ENCODE measurements around the gene WBP1L. TPM values are rescaled to one million over a fixed set of nuclear protein-coding genes. Genes with fewer than 3 reads are reported as not detected.

WBP1L gene
- total RNA-seq, 4 donors from 2014 or later: 103 to 204 (median 145) TPM

DNA sequence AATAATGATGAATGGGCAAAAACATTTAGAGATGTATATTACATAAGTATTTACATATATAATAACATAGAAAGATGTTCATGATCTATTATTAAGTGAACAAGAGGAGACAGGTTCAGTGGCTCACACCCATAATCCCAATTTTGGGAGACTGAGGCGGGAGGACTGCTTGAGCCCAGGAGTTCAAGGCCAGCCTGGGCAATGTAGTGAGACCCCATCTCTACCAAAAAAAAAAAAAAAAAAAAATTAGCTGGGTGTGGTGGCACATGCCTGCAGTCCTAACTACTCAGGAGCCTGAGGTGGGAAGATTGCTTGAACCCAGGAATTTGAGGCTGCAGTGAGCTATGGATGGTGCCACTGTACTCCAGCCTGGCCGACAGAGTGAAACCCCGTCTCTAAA lies 42.0 kb upstream of the WBP1L start:
- H3K9me3 ChIP-seq: no peaks in the 10 kb centered on the region
- intact Hi-C loops (cut with DNase I; ENCODE audit: low total_unique reads): no loop called here
- no peaks in the 10 kb centered on the region for H3K27me3 ChIP-seq
- no peak overlapping the region for H3K27ac ChIP-seq
- no peak overlapping the region for H3K4me3 ChIP-seq
- no peaks in the 10 kb centered on the region for H3K4me1 ChIP-seq
- TF ChIP-seq CTCF (IDR thresholded peaks at IDR 0.05 in 4 of 5, conservative IDR thresholded peaks at IDR 0.05 in 1 of 5) (no peak), POLR2A (IDR thresholded peaks at IDR 0.05) (no peak)
- DNase-seq (no peak), ATAC-seq (no peak)
- peaks cover 0 to 5% of the 10 kb centered on the region in 2 donors for H3K36me3 ChIP-seq
- in situ Hi-C loops (cut with MboI; ENCODE audit: low sequenced_read_pairs in 4 of 4): no loop called here

GRCh38 chr10:102702742-102703141 lies 41.0 kb upstream of the WBP1L start:
- DNase-seq: no peak
- Histone ChIP-seq H3K36me3 (peaks cover 0 to 5% of the 10 kb centered on the region in 2 donors), H3K4me1 (no peaks in the 10 kb centered on the region), H3K9me3 (no peaks in the 10 kb centered on the region), H3K4me3 (no peak overlapping the region), H3K27ac (no peak overlapping the region), H3K27me3 (no peaks in the 10 kb centered on the region)
- intact Hi-C loops (cut with DNase I; ENCODE audit: low total_unique reads): no loop called here
- in situ Hi-C loops (cut with MboI; ENCODE audit: low sequenced_read_pairs in 4 of 4): no loop called here
- ATAC-seq: no peak
- TF ChIP-seq CTCF (IDR thresholded peaks at IDR 0.05 in 4 of 5, conservative IDR thresholded peaks at IDR 0.05 in 1 of 5) (no peak), POLR2A (IDR thresholded peaks at IDR 0.05) (no peak)

GRCh38 chr10:102704915-102705314 lies 38.8 kb upstream of the WBP1L start:
- Histone ChIP-seq H3K9me3 (no peaks in the 10 kb centered on the region), H3K27me3 (no peaks in the 10 kb centered on the region), H3K4me3 (no peak overlapping the region), H3K36me3 (no peaks in the 10 kb centered on the region), H3K4me1 (no peaks in the 10 kb centered on the region), H3K27ac (no peak overlapping the region)
- intact Hi-C loops (cut with DNase I; ENCODE audit: low total_unique reads): no loop called here
- in situ Hi-C loops (cut with MboI; ENCODE audit: low sequenced_read_pairs in 4 of 4): no loop called here
- ATAC-seq (no peak), DNase-seq (no peak)
- TF ChIP-seq CTCF (IDR thresholded peaks at IDR 0.05 in 4 of 5, conservative IDR thresholded peaks at IDR 0.05 in 1 of 5) (no peak), POLR2A (IDR thresholded peaks at IDR 0.05) (no peak)

DNA sequence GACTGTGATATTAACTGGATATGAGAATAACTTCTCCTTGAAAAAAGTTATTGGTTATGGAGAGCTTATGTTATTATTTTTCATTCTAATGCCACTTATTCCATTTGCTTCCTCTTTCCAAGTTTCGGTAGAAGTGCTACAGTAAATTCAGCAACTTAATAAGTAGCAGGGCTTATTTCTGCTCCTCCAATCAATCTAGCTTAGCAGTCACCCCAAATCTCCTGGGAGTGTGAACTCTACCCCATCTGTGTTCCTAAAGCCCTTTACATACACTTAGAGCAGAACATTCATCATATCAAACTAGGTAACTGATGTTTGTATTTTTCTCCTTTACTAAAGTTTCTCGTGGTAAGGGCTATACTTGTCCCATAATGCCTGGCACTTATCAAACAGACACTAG lies 38.2 kb upstream of the WBP1L start:
- Histone ChIP-seq H3K27me3 (no peaks in the 10 kb centered on the region), H3K4me3 (no peak overlapping the region), H3K27ac (no peak overlapping the region), H3K36me3 (no peaks in the 10 kb centered on the region), H3K4me1 (no peaks in the 10 kb centered on the region), H3K9me3 (no peaks in the 10 kb centered on the region)
- TF ChIP-seq CTCF (IDR thresholded peaks at IDR 0.05 in 4 of 5, conservative IDR thresholded peaks at IDR 0.05 in 1 of 5): no peak
- TF ChIP-seq POLR2A (IDR thresholded peaks at IDR 0.05): no peak
- in situ Hi-C loops (cut with MboI; ENCODE audit: low sequenced_read_pairs in 4 of 4) (no loop called here), intact Hi-C loops (cut with DNase I; ENCODE audit: low total_unique reads) (no loop called here)
- DNase-seq (no peak), ATAC-seq (no peak)

DNA sequence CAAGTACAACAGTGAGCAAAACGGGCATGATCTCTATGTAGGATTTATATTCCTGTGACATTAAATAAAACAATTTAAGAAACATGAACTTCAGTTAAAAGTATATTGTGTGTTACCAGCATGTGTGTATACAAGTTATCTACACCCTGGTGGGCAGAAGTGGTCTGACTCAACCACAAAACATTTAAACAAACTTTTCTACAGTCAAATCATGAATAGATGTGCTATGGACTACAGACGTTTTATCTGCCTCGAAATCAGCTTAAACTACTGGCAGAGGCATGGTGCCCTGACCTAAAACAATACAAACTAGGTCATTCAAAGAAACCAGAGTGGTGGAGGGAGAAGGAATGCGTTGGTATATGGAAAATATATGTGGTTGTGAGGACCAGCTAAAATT lies 33.1 kb upstream of the WBP1L start:
- DNase-seq (no peak), ATAC-seq (no peak)
- intact Hi-C loops (cut with DNase I; ENCODE audit: low total_unique reads): loop anchor here (5.0 to 10.0 kb wide), 2 partner anchors 206 to 532 kb away; partner anchors contain the start of genes ACTR1A and SUFU
- Histone ChIP-seq H3K36me3 (no peaks in the 10 kb centered on the region), H3K4me3 (no peak overlapping the region), H3K4me1 (peaks cover 13% of the 10 kb centered on the region in 2 donors), H3K27ac (no peak overlapping the region), H3K9me3 (no peaks in the 10 kb centered on the region), H3K27me3 (no peaks in the 10 kb centered on the region)
- TF ChIP-seq CTCF (IDR thresholded peaks at IDR 0.05 in 4 of 5, conservative IDR thresholded peaks at IDR 0.05 in 1 of 5): no peak
- TF ChIP-seq POLR2A (IDR thresholded peaks at IDR 0.05): no peak
- in situ Hi-C loops (cut with MboI; ENCODE audit: low sequenced_read_pairs in 4 of 4): no loop called here
